Endothelial cell of umbilical vein (primary cell): ENCODE measurements around the gene KPNA2. TPM values are rescaled to one million over a fixed set of nuclear protein-coding genes. Genes with fewer than 3 reads are reported as not detected.

Experiments used
- Bru-seq: library from RNA; stranded (reverse); fragments of 400-500 nt; gene quantifications from one replicate; lab custom pipeline; 2021; lab: Mats Ljungman, UMichigan
- BruChase-seq, 2 experiments: library from RNA; stranded (reverse); fragments of 400-500 nt; gene quantifications; one replicate each; lab custom pipeline; 2021; lab: Mats Ljungman, UMichigan
- BruUV-seq: library from RNA; stranded (reverse); fragments of 400-500 nt; replicated peaks from 2 replicates; lab custom pipeline; 2021; lab: Mats Ljungman, UMichigan
- CTCF ChIA-PET: fragments of 300-600, 350-600 bp; sonication (Branson Sonifier 250); formaldehyde crosslinking; loops from one replicate; lab custom pipeline; 2021; ENCODE audit warnings: antibody characterized with exemption, inconsistent platforms; lab: Charles Lee
- POLR2A ChIA-PET: fragments of 300-600, 350-600 bp; sonication (Branson Sonifier 250); formaldehyde crosslinking; loops from one replicate; lab custom pipeline; 2021; ENCODE audit warnings: antibody characterized with exemption, inconsistent platforms; lab: Charles Lee
- DNase-seq: peaks from one replicate; pipeline ENCODE4 v3.0.0-alpha.2; 2011; ENCODE audit warnings: low read depth, low spot score
- FAIRE-seq: peaks from 2 replicates; lab custom pipeline; 2011; peaks lifted over from hg19 to GRCh38; lab: Jason Lieb, UNC
- H2AFZ ChIP-seq: 2 replicates; pipeline ENCODE4 v1.6.0; 2012; ENCODE audit warnings: low read depth, low read length, control low read depth, inconsistent platforms
- H3K27ac ChIP-seq: 2 replicates; pipeline ENCODE4 v1.5.1; 2011; ENCODE audit warnings: low read depth, mild to moderate bottlenecking, control low read depth, low read length, moderate library complexity; ENCODE audit not compliant: insufficient read depth
- H3K27me3 ChIP-seq, 2 experiments: 2 replicates each; pipeline versions ENCODE4 v1.6.0 to v1.6.1; 2011; ENCODE audit warnings: low read length in 2 of 2, mixed read lengths in 1 of 2; ENCODE audit not compliant: control insufficient read depth in 2 of 2, insufficient read depth in 2 of 2
- H3K36me3 ChIP-seq, 2 experiments: 2 replicates in 1 of 2; 3 replicates in 1 of 2; pipeline ENCODE4 v1.5.1; 2011; ENCODE audit warnings: low read length in 2 of 2, mild to moderate bottlenecking in 1 of 2, moderate library complexity in 1 of 2; ENCODE audit not compliant: control insufficient read depth in 2 of 2, insufficient read depth in 2 of 2; ENCODE audit errors: extremely low read depth in 1 of 2
- H3K4me1 ChIP-seq: 3 replicates; pipeline ENCODE4 v1.5.1; 2011; ENCODE audit warnings: mild to moderate bottlenecking, low read length; ENCODE audit not compliant: control insufficient read depth, insufficient read depth; ENCODE audit errors: extremely low read depth
- H3K4me2 ChIP-seq: 2 replicates; pipeline ENCODE4 v1.6.1; 2011; ENCODE audit warnings: low read length, control low read depth, mixed read lengths; ENCODE audit not compliant: insufficient read depth
- H3K4me3 ChIP-seq, 3 experiments: fragments of 200-600 bp in 1 of 3; sonication (generic), shearing (Covaris generic) in 1 of 3; replicated peaks in 1 of 3; 2 replicates each; pipeline ENCODE4 v1.5.1; 2011 to 2016; ENCODE audit warnings: control low read depth in 3 of 3, low read length in 3 of 3, mild to moderate bottlenecking in 2 of 3, inconsistent platforms in 1 of 3, low read depth in 1 of 3, moderate library complexity in 1 of 3; ENCODE audit not compliant: insufficient read depth in 1 of 3
- H3K79me2 ChIP-seq: 2 replicates; pipeline ENCODE4 v1.6.0; 2012; ENCODE audit warnings: low read length, inconsistent platforms; ENCODE audit not compliant: control insufficient read depth, insufficient read depth
- H3K9ac ChIP-seq: replicated peaks from 2 replicates; pipeline ENCODE3; 2011; ENCODE audit warnings: low read length, control low read depth; ENCODE audit not compliant: insufficient read depth; ENCODE audit errors: extremely low read depth
- H3K9me1 ChIP-seq: replicated peaks from 3 replicates; pipeline ENCODE4 v1.6.0; 2011; ENCODE audit warnings: mild to moderate bottlenecking, low read length; ENCODE audit not compliant: control insufficient read depth, insufficient read depth; ENCODE audit errors: extremely low read depth
- H3K9me3 ChIP-seq: replicated peaks from 2 replicates; pipeline ENCODE4 v1.5.1; 2012; ENCODE audit warnings: low read length, inconsistent platforms; ENCODE audit not compliant: control insufficient read depth, insufficient read depth
- H4K20me1 ChIP-seq: replicated peaks from 2 replicates; pipeline ENCODE3; 2011; ENCODE audit warnings: mild to moderate bottlenecking, low read length; ENCODE audit not compliant: control insufficient read depth, insufficient read depth; ENCODE audit errors: extremely low read depth
- CTCF ChIP-seq, 2 donors: IDR thresholded peaks; 1 replicate in 1 of 2; 2 replicates in 1 of 2; pipeline ENCODE4 v1.5.1; 2011; ENCODE audit warnings: low read length in 2 of 2, mild to moderate bottlenecking in 2 of 2, moderate library complexity in 2 of 2, control low read depth in 1 of 2, inconsistent platforms in 1 of 2, low read depth in 1 of 2; ENCODE audit not compliant: insufficient read depth in 1 of 2; ENCODE audit errors: extremely low read depth in 1 of 2
- POLR2A ChIP-seq: IDR thresholded peaks from 2 replicates; pipeline ENCODE4 v1.6.1; 2012; ENCODE audit warnings: low read depth, mild to moderate bottlenecking, control low read depth, low read length
- POLR2AphosphoS5 ChIP-seq: IDR thresholded peaks from 2 replicates; pipeline ENCODE4 v1.6.1; 2012; ENCODE audit warnings: low read depth, mild to moderate bottlenecking, control low read depth, low read length, moderate library complexity; ENCODE audit not compliant: insufficient read depth
- dilution Hi-C: fragments of 300-500 bp; cut with MboI; formaldehyde crosslinking; loops from one replicate; pipeline ENCODE4 v1.15.0; 2019; ENCODE audit warnings: low sequenced_read_pairs; ENCODE audit not compliant: extremely low pct_ligation_motif_present
- intact Hi-C: fragments of 100-400 bp; cut with micrococcal nuclease; formaldehyde crosslinking; loops from one replicate; pipeline ENCODE4 v1.10.0; 2022
- long read RNA-seq: library from polyadenylated mRNA; stranded (forward); transcript quantifications from one replicate; pipeline ENCODE4 v2.0.0, GENCODE V29; 2021
- polyA minus RNA-seq, 3 experiments: library from RNA; depleted of rRNA, polyadenylated mRNA; stranded (reverse); fragments of >200 nt; gene quantifications; 1 replicate in 1 of 3; 2 replicates in 2 of 3; pipeline ENCODE4 v1.2.3, GENCODE V29; 2011
- polyA plus RNA-seq, 4 experiments: library from polyadenylated mRNA; depleted of rRNA in 3 of 4; stranded (reverse) in 3 of 4; unstranded in 1 of 4; fragments of >200 nt; gene quantifications; 2 replicates each; pipeline versions ENCODE4 v1.2.1 to v1.2.3, GENCODE V29; 2011 to 2012; ENCODE audit warnings: missing spikeins in 1 of 4
- total RNA-seq: library from RNA; stranded (reverse); gene quantifications from 2 replicates; pipeline ENCODE4 v1.2.3, GENCODE V29; 2021
- TF ChIP-seq, protein P1 (sequence below): IDR thresholded peaks from 2 replicates; pipeline ENCODE4 v1.6.1; 2011; ENCODE audit not compliant: insufficient read depth, insufficient read length

Gene KPNA2
- total RNA-seq (311 and 382 TPM in 2 replicates), polyA plus RNA-seq (252 and 259 TPM in 2 replicates), polyA minus RNA-seq (488 and 522 TPM in 2 replicates), Bru-seq, nascent RNA (percentile 98 among the genes with signal in this experiment), BruChase-seq, experiment 1, labeled RNA remaining after a 6-hour chase (percentile 99 among the genes with signal in this experiment), BruChase-seq, experiment 2, labeled RNA remaining after a 2-hour chase (percentile 99 among the genes with signal in this experiment)
- 238 and 268 TPM in 2 replicates for polyA plus RNA-seq (2011; cell fraction: cytosol; rRNA removed)
- polyA plus RNA-seq (2011; cell fraction: nucleus; rRNA removed): 209 and 217 TPM in 2 replicates
- polyA plus RNA-seq (2012): 267 and 391 TPM in 2 replicates
- 278 TPM for polyA minus RNA-seq (2011; cell fraction: cytosol; rRNA and poly(A)+ RNA removed)
- polyA minus RNA-seq (2011; cell fraction: nucleus; rRNA and poly(A)+ RNA removed): 156 and 233 TPM in 2 replicates
- long read RNA-seq, transcript KPNA2-201 (11 exons, 2,181 nt): major isoform, 1,034 of 1,115 reads
- long read RNA-seq, partial matches to known transcripts: 37 of 1,115 reads
- long read RNA-seq, other reads (novel, unspliced or antisense): 44 of 1,115 reads

- dilution Hi-C loops (no loop called here), intact Hi-C loops (loop anchor here (1.0 to 2.0 kb wide), 6 partner anchors 15 to 209 kb away; no protein-coding TSS in a partner anchor)
- TF ChIP-seq POLR2A (peak; percentile 97), CTCF (IDR thresholded peaks at IDR 0.05; ENCODE audit: extremely low read depth in 1 of 2, insufficient read depth in 1 of 2, low read depth in 1 of 2, low read length in 2 of 2) (no peak), POLR2AphosphoS5 (peak; percentile 94)
- TF ChIP-seq, protein P1, sequence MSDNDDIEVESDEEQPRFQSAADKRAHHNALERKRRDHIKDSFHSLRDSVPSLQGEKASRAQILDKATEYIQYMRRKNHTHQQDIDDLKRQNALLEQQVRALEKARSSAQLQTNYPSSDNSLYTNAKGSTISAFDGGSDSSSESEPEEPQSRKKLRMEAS: peak; percentile 75
- CTCF ChIA-PET: interaction anchor here (0.6 to 2.0 kb wide), 5 partner anchors 15 to 400 kb away, joined by 3 to 8 read pairs (median 4); no protein-coding TSS in a partner anchor
- Histone ChIP-seq H4K20me1 (no peaks in the 10 kb centered on the region), H3K79me2 (peaks cover 48% of the 10 kb centered on the region), H3K4me1 (peaks cover 19% of the 10 kb centered on the region), H3K9ac (peak within 1 kb of the TSS; percentile 94), H3K27ac (peak within 1 kb of the TSS; percentile 79), H3K27me3 (no peaks in the 10 kb centered on the region), H3K4me2 (peak within 1 kb of the TSS; percentile 92), H2AFZ (peak within 1 kb of the TSS; percentile 27), H3K4me3 (peak within 1 kb of the TSS; percentile 55 to 98 (median 93)), H3K9me1 (no peaks in the 10 kb centered on the region), H3K9me3 (no peaks in the 10 kb centered on the region), H3K36me3 (peaks cover 8 to 13% of the 10 kb centered on the region in 2 experiments)
- BruUV-seq: TSS peak; percentile 90
- DNase-seq: peak; percentile 99
- POLR2A ChIA-PET: interaction anchor here (0.6 to 1.8 kb wide), 6 partner anchors 12 to 422 kb away, joined by 3 to 6 read pairs (median 4); partner anchors contain the start of gene WIPI1
- peak; percentile 98 for FAIRE-seq
Measured at GRCh38 chr17:68035523-68036303, at the start of gene KPNA2. Gene KPNA2 (plus strand): TSS chr17:68035735. CDS start chr17:68037133, 1,398 bp downstream.
